Measurements from ENCODE around the gene AAK1. TPM values are rescaled to one million over a fixed set of nuclear protein-coding genes. Genes with fewer than 3 reads are reported as not detected.

Gene AAK1
- total RNA-seq, result 42.5 and 43.4 TPM in 2 replicates
- long read RNA-seq, partial matches to known transcripts, result 1 of 8 reads
- long read RNA-seq, other reads (novel, unspliced or antisense), result 6 of 8 reads

DNA sequence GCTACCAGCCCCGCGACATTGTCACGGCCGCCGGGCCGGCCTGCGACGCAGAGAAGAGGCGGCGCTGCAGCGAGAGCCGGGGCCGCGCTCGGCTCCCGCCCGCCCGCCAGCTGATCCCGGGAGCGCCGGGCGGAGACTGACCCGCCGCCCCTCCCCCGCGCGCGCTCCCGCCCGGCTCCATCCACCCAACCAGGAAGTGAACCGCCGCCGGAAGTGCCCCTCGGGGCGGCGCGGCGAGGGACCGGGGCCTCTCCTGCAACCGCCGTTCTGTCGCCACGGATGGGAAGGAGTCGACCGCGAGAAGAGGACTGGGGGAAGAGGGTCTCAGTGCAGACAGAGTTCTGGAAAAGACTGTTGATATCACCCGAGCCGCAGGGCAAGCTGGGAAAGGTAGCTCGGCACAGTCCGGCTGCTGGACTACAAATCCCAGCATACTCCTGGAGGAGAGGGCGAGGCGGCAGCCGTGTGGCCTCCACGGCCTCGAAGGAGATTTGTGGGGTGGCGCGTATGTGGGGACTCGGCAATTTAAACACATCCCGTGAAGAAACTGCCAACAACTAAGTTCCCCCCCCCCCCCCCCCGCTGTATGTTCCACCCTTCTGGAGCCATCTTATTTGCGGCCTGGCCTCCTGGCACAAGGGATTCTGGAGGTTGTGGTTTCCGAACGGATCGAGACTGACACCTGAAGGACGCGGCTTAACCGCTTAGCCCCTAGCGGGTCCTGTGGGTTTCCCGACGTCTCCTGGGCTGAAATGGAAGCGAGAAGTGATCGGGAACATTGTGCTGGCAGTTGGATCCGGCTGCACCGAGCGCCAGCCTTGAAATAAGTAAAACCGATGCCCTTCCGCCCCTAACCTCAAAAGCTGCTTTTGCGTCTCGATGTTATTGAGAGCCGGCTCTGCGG lies at the start of gene AAK1:
AAK1 (minus strand) TSS at position 138 of the 904 bp plus-strand sequence. CDS start 699 bp downstream, outside the sequence.
- Mint-ChIP-seq H3K36me3 (ENCODE audit: insufficient read depth) (peaks cover 2% of the 10 kb centered on the region), H3K27me3 (no peaks in the 10 kb centered on the region), H3K4me1 (ENCODE audit: low read depth) (peaks cover 40% of the 10 kb centered on the region), H3K9me3 (ENCODE audit: low read depth) (peaks cover 3% of the 10 kb centered on the region), H3K4me3 (ENCODE audit: low read depth) (peak within 1 kb of the TSS; percentile 97), H3K27ac (peak within 1 kb of the TSS; percentile 97)
- DNase-seq (ENCODE audit: low spot score, unreplicated experiment), result peak; percentile 79
- TF ChIP-seq, protein P1, sequence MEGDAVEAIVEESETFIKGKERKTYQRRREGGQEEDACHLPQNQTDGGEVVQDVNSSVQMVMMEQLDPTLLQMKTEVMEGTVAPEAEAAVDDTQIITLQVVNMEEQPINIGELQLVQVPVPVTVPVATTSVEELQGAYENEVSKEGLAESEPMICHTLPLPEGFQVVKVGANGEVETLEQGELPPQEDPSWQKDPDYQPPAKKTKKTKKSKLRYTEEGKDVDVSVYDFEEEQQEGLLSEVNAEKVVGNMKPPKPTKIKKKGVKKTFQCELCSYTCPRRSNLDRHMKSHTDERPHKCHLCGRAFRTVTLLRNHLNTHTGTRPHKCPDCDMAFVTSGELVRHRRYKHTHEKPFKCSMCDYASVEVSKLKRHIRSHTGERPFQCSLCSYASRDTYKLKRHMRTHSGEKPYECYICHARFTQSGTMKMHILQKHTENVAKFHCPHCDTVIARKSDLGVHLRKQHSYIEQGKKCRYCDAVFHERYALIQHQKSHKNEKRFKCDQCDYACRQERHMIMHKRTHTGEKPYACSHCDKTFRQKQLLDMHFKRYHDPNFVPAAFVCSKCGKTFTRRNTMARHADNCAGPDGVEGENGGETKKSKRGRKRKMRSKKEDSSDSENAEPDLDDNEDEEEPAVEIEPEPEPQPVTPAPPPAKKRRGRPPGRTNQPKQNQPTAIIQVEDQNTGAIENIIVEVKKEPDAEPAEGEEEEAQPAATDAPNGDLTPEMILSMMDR (IDR thresholded peaks at IDR 0.05; ENCODE audit: unreplicated experiment), result no peak

DNA sequence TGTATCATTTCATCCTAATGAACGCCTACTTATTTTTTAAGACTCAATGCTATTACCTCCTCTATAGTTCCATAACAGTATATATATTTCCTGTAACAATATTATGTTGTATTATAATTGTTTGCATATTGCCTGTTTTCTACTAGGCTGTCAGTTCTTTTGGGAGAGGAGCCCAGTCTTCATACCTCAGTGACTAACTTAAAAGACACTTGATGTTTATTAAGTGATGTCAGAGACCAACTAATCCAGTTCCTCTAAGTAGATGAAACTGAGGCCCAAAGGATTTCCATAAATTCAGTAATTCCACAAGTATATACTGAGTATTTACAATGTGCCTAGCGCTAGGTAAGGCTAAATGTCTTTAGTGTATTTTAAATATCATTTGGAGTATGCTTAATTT lies 48.9 kb upstream of the AAK1 start:
- Mint-ChIP-seq H3K4me3 (ENCODE audit: low read depth) (no peak overlapping the region), H3K36me3 (ENCODE audit: insufficient read depth) (no peaks in the 10 kb centered on the region), H3K9me3 (ENCODE audit: low read depth) (no peaks in the 10 kb centered on the region), H3K27ac (no peak overlapping the region), H3K4me1 (ENCODE audit: low read depth) (peaks cover 6% of the 10 kb centered on the region), H3K27me3 (peaks cover 3% of the 10 kb centered on the region)
- TF ChIP-seq, protein P1 (IDR thresholded peaks at IDR 0.05; ENCODE audit: unreplicated experiment), result no peak
- DNase-seq (ENCODE audit: low spot score, unreplicated experiment), result no peak

DNA sequence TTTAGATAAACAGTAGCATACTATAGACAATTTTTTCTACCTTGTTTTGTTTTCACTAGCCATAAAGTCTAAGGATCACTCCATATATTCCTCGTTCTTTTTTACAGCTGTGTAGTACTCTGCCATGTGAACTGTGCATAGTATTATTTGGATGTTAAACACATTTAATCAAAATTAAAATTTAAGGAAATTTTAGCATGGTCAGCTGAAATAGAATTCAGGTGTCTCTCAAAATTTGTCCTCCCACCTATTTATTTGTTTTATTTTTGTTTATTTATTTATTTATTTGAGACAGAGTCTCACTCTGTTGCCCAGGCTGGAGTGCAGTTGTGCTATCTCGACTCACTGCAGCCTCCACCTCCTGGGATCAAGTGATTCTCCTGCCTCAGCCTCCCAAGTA lies 46.4 kb upstream of the AAK1 start:
- no peaks in the 10 kb centered on the region for H3K36me3 Mint-ChIP-seq (ENCODE audit: insufficient read depth)
- no peak for DNase-seq (ENCODE audit: low spot score, unreplicated experiment)
- peaks cover 2% of the 10 kb centered on the region for H3K9me3 Mint-ChIP-seq (ENCODE audit: low read depth)
- H3K4me1 Mint-ChIP-seq (ENCODE audit: low read depth), result peaks cover 5% of the 10 kb centered on the region
- H3K27me3 Mint-ChIP-seq, result no peaks in the 10 kb centered on the region
- H3K27ac Mint-ChIP-seq, result no peak overlapping the region
- no peak overlapping the region for H3K4me3 Mint-ChIP-seq (ENCODE audit: low read depth)
- TF ChIP-seq, protein P1 (IDR thresholded peaks at IDR 0.05; ENCODE audit: unreplicated experiment), result no peak

DNA sequence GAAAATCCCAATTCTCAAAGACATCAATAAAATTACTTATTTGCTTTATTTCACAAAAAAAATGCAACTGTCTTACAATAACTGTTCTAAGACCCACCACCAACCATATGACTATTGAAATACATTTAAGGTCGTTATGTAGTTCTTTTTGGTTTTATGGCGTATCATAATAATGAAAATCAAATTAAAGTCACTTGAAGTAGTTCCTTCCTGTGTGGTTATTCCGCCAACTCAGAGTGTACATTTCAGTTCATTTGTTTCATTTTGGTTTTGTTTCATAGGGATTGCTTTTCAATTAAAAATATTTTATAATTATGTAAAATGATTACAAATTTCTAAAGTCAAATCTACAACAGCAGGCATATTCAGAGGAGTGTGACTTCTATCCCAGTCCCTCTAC lies 45.9 kb upstream of the AAK1 start:
- H3K27me3 Mint-ChIP-seq, result no peaks in the 10 kb centered on the region

DNA sequence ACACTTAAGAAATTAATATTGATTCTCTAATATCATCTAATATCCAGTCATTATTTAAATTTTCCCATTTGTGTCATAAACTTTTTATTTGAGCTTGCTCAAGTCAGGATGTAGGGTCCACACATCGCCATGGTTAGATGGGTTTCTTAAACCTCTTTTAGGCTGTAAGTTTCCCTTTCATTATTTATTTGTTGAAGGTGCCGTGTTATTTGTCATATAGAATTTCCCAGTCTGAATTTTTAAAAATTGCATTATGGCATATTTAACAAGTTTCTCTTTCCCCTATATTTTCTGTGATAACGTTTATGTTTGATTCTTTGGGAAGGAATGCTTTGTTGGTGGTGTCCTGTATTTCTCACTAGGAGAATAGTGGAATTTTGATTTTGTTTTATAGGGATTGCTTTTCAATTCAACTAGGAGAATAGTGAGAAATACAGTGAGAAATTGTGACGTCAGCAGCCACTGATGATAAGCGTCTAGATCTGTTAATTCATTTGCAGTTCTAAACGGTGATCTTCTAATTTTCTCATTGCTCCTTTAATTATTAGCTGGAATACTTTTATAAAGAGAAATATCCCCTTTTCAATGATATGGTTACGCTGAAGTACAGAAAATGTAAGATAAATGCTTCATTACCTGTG lies 44.6 kb upstream of the AAK1 start:
- Mint-ChIP-seq H3K27ac (no peak overlapping the region), H3K27me3 (no peaks in the 10 kb centered on the region), H3K9me3 (ENCODE audit: low read depth) (peaks cover 2% of the 10 kb centered on the region), H3K36me3 (ENCODE audit: insufficient read depth) (no peaks in the 10 kb centered on the region), H3K4me3 (ENCODE audit: low read depth) (no peak overlapping the region), H3K4me1 (ENCODE audit: low read depth) (peaks cover 12% of the 10 kb centered on the region)
- TF ChIP-seq, protein P1 (IDR thresholded peaks at IDR 0.05; ENCODE audit: unreplicated experiment), result no peak
- no peak for DNase-seq (ENCODE audit: low spot score, unreplicated experiment)

More for the DNA sequence above, 45.9 kb upstream of the AAK1 start:
- TF ChIP-seq, protein P1 (IDR thresholded peaks at IDR 0.05; ENCODE audit: unreplicated experiment), result no peak
- Mint-ChIP-seq H3K36me3 (ENCODE audit: insufficient read depth) (no peaks in the 10 kb centered on the region), H3K4me3 (ENCODE audit: low read depth) (no peak overlapping the region), H3K27ac (no peak overlapping the region), H3K9me3 (ENCODE audit: low read depth) (peaks cover 2% of the 10 kb centered on the region), H3K4me1 (ENCODE audit: low read depth) (peaks cover 8% of the 10 kb centered on the region)
- no peak for DNase-seq (ENCODE audit: low spot score, unreplicated experiment)
